ENCODE results near the gene TNNI3K. TPM values are rescaled to one million over a fixed set of nuclear protein-coding genes. Genes with fewer than 3 reads are reported as not detected.

The TNNI3K gene
- total and polyA plus RNA-seq, 2 of the 8 experiments (the other 6 are each of a cell fraction or from before 2014, with no cell fraction given), result 0.41 to 0.48 TPM

DNA sequence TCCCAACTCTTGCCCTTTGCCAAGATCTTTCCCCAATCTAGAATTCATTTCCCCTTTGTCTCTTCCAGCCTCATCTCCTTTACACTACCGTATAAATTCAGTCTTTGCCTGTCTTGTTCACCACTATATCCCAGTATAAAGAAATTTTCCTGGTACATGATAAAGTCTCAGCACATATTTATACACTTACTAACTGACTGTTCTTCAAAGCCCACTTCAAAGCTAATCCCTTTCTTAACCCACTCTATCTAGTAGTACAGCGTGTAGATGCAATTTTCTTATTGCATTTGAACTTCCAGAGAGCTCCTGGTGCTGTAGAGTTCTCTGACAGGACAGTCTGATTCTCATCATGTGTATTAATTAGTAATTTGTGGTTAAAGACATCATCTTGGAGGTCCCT, 199.1 kb downstream of the TNNI3K start:
- Histone ChIP-seq H3K14ac (ENCODE audit: insufficient read length) (no peak overlapping the region), H4K20me1 (replicated peaks in 1 of 2; ENCODE audit: control insufficient read depth in 1 of 2, insufficient read depth in 2 of 2, low read length in 2 of 2) (no peaks in the 10 kb centered on the region), H3K4me3 (ENCODE audit: extremely low read depth in 1 of 4, insufficient read depth in 2 of 4, low read depth in 3 of 4, low read length in 4 of 4) (no peak overlapping the region), H3K9me3 (ENCODE audit: insufficient read depth in 2 of 2, low read depth in 1 of 2, low read length in 1 of 2) (no peaks in the 10 kb centered on the region), H3K56ac (replicated peaks; ENCODE audit: insufficient read length, low read depth, low read length) (no peak overlapping the region), H3K4me1 (replicated peaks in 1 of 4; ENCODE audit: control insufficient read depth in 3 of 4, insufficient read depth in 4 of 4, low read length in 3 of 4) (no peaks in the 10 kb centered on the region), H3K79me1 (ENCODE audit: low read depth, low read length) (no peaks in the 10 kb centered on the region), H3K27me3 (replicated peaks in 1 of 4; ENCODE audit: control insufficient read depth in 3 of 4, extremely low read depth in 1 of 4, insufficient read depth in 3 of 4, low read length in 3 of 4) (no peaks in the 10 kb centered on the region), H2BK12ac (ENCODE audit: low read depth, low read length) (no peak overlapping the region), H3K4ac (replicated peaks; ENCODE audit: insufficient read length, low read depth, low read length) (no peak overlapping the region), H3K23me2 (ENCODE audit: low read depth, low read length) (no peaks in the 10 kb centered on the region), H3K79me2 (ENCODE audit: control insufficient read depth in 1 of 2, insufficient read depth in 2 of 2, low read length in 2 of 2) (no peaks in the 10 kb centered on the region), H3K9ac (replicated peaks in 1 of 4; ENCODE audit: extremely low read depth in 1 of 4, low read depth in 3 of 4, low read length in 3 of 4) (no peak overlapping the region), H2BK15ac (ENCODE audit: low read length) (no peak overlapping the region), H3K23ac (ENCODE audit: insufficient read length) (no peak overlapping the region), H4K5ac (ENCODE audit: insufficient read length, low read depth, low read length) (no peak overlapping the region), H3K18ac (ENCODE audit: extremely low read depth, low read length) (no peak overlapping the region), H4K91ac (replicated peaks; ENCODE audit: insufficient read length, low read length) (no peak overlapping the region), H2AK5ac (ENCODE audit: low read depth, low read length) (no peak overlapping the region), H3K4me2 (ENCODE audit: insufficient read depth in 1 of 2, low read depth in 2 of 2, low read length in 2 of 2) (no peak overlapping the region), H2BK5ac (ENCODE audit: low read depth, low read length) (no peak overlapping the region), H2BK20ac (ENCODE audit: low read length) (no peak overlapping the region), H3K36me3 (ENCODE audit: control insufficient read depth in 2 of 4, insufficient read depth in 4 of 4, low read length in 3 of 4) (no peaks in the 10 kb centered on the region), H4K8ac (ENCODE audit: extremely low read depth, insufficient read depth, low read length) (no peak overlapping the region), H2BK120ac (replicated peaks; ENCODE audit: low read depth, low read length) (no peak overlapping the region), H3K27ac (ENCODE audit: low read depth, low read length) (no peak overlapping the region), H2AFZ (ENCODE audit: low read length) (no peak overlapping the region)
- ChIA-PET CTCF (ENCODE audit: partially characterized antibody) (no interaction called here), POLR2A (ENCODE audit: partially characterized antibody) (no interaction called here)
- DNase-seq (ENCODE audit: low read depth in 1 of 2, low spot score in 2 of 2) (no peak), FAIRE-seq (no peak)
- 86% methylated on average over 2 of the region's 2 CpGs; no CpG with 5 or more reads in 1 of the 2 experiments for WGBS, 2 experiments (ENCODE audit: extremely low coverage in 1 of 2, insufficient coverage in 1 of 2, insufficient read length in 1 of 2, insufficient replicate concordance in 2 of 2, low coverage in 1 of 2, low lambda C conversion rate in 2 of 2, missing lambda C conversion rate in 1 of 2)
- no peak for TF ChIP-seq SUZ12 (IDR thresholded peaks at IDR 0.05; ENCODE audit: low read length)

Measured in H1 (cell line).